GM12892 (cell line): Measurements from ENCODE around the gene GZMB.
A peak's percentile ranks its signal among the peaks of the same experiment; 100 is the strongest.
"Not testable (repeated sequence)": the region's sequence is repeated elsewhere in the genome, so short reads cannot be mapped to it uniquely, and the experiment has no call there.

Experiments
- DNase-seq: peaks from one replicate; pipeline ENCODE4 v3.0.0; 2011; ENCODE audit not compliant: insufficient read length
- FAIRE-seq: peaks from 2 replicates; lab custom pipeline; 2011; peaks lifted over from hg19 to GRCh38; lab: Jason Lieb, UNC
- POLR2A ChIP-seq: IDR thresholded peaks from 2 replicates; pipeline ENCODE4 v1.6.1; 2011; ENCODE audit warnings: low read depth, low read length, control low read depth
- POLR2AphosphoS5 ChIP-seq: IDR thresholded peaks from 2 replicates; pipeline ENCODE4 v1.6.1; 2011; ENCODE audit warnings: low read depth, low read length, control low read depth
- TAF1 ChIP-seq: IDR thresholded peaks from 2 replicates; pipeline ENCODE4 v1.6.1; 2011; ENCODE audit warnings: low read depth, mild to moderate bottlenecking, control low read depth, low read length, borderline replicate concordance

Gene GZMB

GRCh38 chr14:24613747-24614146, 20.2 kb downstream of the GZMB start:
- DNase-seq = no peak
- FAIRE-seq = no peak
- no peak for TF ChIP-seq POLR2AphosphoS5
- TF ChIP-seq TAF1 = no peak
- TF ChIP-seq POLR2A = no peak

GRCh38 chr14:24613241-24613640, 20.7 kb downstream of the GZMB start:
- TF ChIP-seq POLR2A = no peak
- no peak for TF ChIP-seq POLR2AphosphoS5
- FAIRE-seq (no peak), DNase-seq (no peak)

- DNase-seq (no peak), FAIRE-seq (no peak)
- TF ChIP-seq POLR2A (no peak), TAF1 (no peak), POLR2AphosphoS5 (no peak)
Measured at GRCh38 chr14:24612196-24612595, 21.8 kb downstream of the GZMB start.

- FAIRE-seq (no peak), DNase-seq (no peak)
- TF ChIP-seq POLR2AphosphoS5 = no peak
- TF ChIP-seq POLR2A = no peak
- TF ChIP-seq TAF1 = no peak
Measured at GRCh38 chr14:24609655-24610344, 24.2 kb downstream of the GZMB start, which contains the start of gene GZMH. TSS of gene GZMH (minus strand) at chr14:24609685. CDS start at chr14:24609613, 72 bp downstream.

- DNase-seq = no peak
- TF ChIP-seq TAF1 = no peak
- TF ChIP-seq POLR2A = no peak
- no peak for TF ChIP-seq POLR2AphosphoS5
- no peak for FAIRE-seq
Measured at GRCh38 chr14:24607635-24608514, 26.1 kb downstream of the GZMB start.

GRCh38 chr14:24607081-24607480, 26.9 kb downstream of the GZMB start:
- TF ChIP-seq POLR2A = no peak
- no peak for TF ChIP-seq TAF1
- TF ChIP-seq POLR2AphosphoS5 = no peak
- peak; percentile 30 for FAIRE-seq
- no peak for DNase-seq

- FAIRE-seq (no peak), DNase-seq (no peak)
- TF ChIP-seq TAF1 (no peak), POLR2AphosphoS5 (no peak), POLR2A (no peak)
Measured at GRCh38 chr14:24606297-24606696, 27.7 kb downstream of the GZMB start.

- TF ChIP-seq POLR2AphosphoS5 (no peak), POLR2A (no peak), TAF1 (no peak)
- peak; percentile 48 for DNase-seq
- FAIRE-seq = peak; percentile 74
Measured at GRCh38 chr14:24605435-24606190, 28.4 kb downstream of the GZMB start.

- TF ChIP-seq TAF1 (no peak), POLR2AphosphoS5 (no peak), POLR2A (no peak)
- no peak for FAIRE-seq
- no peak for DNase-seq
Measured at GRCh38 chr14:24597403-24597802, 36.6 kb downstream of the GZMB start.

- FAIRE-seq = no peak
- DNase-seq = no peak
- no peak for TF ChIP-seq TAF1
- TF ChIP-seq POLR2AphosphoS5 = no peak
- TF ChIP-seq POLR2A = no peak
Measured at GRCh38 chr14:24595073-24595808, 38.7 kb downstream of the GZMB start.

- not testable (repeated sequence) for DNase-seq
Measured at GRCh38 chr14:24591004-24591403, 43.0 kb downstream of the GZMB start.

GRCh38 chr14:24584402-24584801, 49.6 kb downstream of the GZMB start:
- DNase-seq, FAIRE-seq: not testable (repeated sequence)

More at GRCh38 chr14:24591004-24591403, 43.0 kb downstream of the GZMB start:
- FAIRE-seq = not testable (repeated sequence)
